ENCODE measurements around the gene BCDIN3D. TPM values are rescaled to one million over a fixed set of nuclear protein-coding genes. Genes with fewer than 3 reads are reported as not detected.

Gene BCDIN3D, protein sequence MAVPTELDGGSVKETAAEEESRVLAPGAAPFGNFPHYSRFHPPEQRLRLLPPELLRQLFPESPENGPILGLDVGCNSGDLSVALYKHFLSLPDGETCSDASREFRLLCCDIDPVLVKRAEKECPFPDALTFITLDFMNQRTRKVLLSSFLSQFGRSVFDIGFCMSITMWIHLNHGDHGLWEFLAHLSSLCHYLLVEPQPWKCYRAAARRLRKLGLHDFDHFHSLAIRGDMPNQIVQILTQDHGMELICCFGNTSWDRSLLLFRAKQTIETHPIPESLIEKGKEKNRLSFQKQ
- total RNA-seq, result 1 to 10 TPM; 2.1 to 4.8 (median 3.8) TPM
- 1 to 10 TPM; 2.0 to 2.5 TPM for polyA plus RNA-seq

DNA sequence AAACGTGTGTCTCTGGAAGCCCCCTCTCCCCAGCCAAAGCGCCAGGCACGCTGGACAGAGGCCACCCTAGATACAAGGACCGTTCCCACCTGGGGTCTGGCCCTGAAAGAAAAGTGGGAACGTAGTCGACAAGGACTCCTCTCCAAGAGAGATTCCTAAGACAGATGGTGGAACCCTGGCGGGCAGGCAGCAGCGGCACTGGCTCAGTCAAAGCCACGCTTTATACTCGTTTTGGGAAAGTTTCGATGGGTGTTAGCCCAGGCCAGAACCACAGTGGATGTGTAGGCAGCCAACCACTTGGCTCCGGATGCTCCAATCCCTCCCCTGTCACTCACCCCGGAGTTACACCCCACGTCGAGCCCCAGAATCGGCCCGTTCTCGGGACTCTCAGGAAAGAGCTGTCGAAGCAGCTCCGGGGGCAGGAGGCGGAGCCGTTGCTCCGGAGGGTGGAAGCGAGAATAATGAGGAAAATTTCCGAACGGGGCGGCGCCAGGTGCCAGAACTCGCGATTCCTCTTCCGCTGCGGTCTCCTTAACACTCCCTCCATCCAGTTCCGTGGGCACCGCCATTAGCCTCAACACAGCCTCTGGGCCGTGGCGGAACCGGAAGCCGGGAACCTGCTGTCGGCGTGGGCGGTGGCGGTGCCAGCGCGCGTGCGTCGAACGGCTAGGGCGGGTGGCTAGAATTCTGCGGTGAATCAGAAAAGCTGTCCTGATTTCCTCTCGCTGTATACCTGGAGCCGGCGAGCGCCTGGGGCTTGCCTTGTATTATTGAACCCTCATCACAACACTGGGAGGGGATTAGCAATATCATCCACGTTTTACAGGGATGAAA is at the start of gene BCDIN3D:
TSS of gene BCDIN3D (minus strand) at position 588 of the 834 bp plus-strand sequence. CDS start at position 569, 19 bp downstream.
- intact Hi-C loops (cut with DNase I), result no loop called here
- no peaks in the 10 kb centered on the region for H3K27me3 ChIP-seq
- peak; percentile 96 to 99 (median 98) for ATAC-seq
- WGBS, 2 donors, result 1% methylated on average over 53 to 55 of the region's 55 CpGs
- TF ChIP-seq, protein P1, sequence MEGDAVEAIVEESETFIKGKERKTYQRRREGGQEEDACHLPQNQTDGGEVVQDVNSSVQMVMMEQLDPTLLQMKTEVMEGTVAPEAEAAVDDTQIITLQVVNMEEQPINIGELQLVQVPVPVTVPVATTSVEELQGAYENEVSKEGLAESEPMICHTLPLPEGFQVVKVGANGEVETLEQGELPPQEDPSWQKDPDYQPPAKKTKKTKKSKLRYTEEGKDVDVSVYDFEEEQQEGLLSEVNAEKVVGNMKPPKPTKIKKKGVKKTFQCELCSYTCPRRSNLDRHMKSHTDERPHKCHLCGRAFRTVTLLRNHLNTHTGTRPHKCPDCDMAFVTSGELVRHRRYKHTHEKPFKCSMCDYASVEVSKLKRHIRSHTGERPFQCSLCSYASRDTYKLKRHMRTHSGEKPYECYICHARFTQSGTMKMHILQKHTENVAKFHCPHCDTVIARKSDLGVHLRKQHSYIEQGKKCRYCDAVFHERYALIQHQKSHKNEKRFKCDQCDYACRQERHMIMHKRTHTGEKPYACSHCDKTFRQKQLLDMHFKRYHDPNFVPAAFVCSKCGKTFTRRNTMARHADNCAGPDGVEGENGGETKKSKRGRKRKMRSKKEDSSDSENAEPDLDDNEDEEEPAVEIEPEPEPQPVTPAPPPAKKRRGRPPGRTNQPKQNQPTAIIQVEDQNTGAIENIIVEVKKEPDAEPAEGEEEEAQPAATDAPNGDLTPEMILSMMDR (IDR thresholded peaks at IDR 0.05), result no peak
- DNase-seq, result peak; percentile 89 to 97 (median 92)
- peaks cover 0 to 4% (median 0%) of the 10 kb centered on the region in 3 donors for H3K4me1 ChIP-seq
- FAIRE-seq, result no peak
- no peaks in the 10 kb centered on the region for H3K9me3 ChIP-seq
- H3K4me3 ChIP-seq, result peak within 1 kb of the TSS; percentile 51 to 74 (median 69)
- peak within 1 kb of the TSS; percentile 62 to 89 (median 78) for H3K27ac ChIP-seq
- no peaks in the 10 kb centered on the region for H3K36me3 ChIP-seq

DNA sequence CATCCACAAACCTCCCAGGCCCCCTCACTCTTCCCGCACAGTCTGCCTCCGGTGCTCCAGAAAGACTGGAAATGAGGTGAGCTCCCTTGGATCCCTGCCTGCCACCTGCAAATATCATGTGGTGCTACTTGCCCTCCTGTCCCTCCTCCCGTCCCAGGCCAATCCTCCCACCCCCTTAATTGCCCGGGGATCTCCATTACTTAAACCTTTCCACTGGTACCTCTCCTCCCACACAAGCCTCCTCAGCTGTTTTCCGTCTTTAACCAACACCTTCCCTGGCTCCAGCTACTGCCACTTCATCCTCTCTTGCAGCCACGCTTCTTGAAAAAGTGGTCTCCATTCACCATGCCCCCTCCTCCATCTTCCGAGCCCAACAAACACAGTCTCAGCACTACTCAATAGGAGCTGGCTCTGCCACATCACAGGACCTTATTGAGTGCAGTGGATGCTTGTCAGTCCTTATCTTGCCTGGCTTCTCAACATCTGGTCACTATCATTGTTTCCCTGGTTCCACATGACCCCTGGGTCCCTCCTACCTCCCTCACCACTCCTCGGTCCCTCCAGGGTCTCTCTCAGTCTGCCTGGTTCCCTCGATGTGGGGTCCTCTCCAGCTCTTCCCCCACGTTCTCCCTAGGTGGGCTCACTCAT is 49.3 kb upstream of the BCDIN3D start:
- TF ChIP-seq, protein P1 (IDR thresholded peaks at IDR 0.05), result no peak
- FAIRE-seq, result no peak
- Histone ChIP-seq H3K4me3 (no peak overlapping the region), H3K9me3 (no peaks in the 10 kb centered on the region), H3K27ac (no peak overlapping the region), H3K36me3 (no peaks in the 10 kb centered on the region), H3K4me1 (no peaks in the 10 kb centered on the region), H3K27me3 (no peaks in the 10 kb centered on the region)
- DNase-seq, result no peak
- WGBS, 2 donors, result 60 to 66% methylated on average over 10 of the region's 10 CpGs
- intact Hi-C loops (cut with DNase I), result no loop called here
- ATAC-seq, result no peak

DNA sequence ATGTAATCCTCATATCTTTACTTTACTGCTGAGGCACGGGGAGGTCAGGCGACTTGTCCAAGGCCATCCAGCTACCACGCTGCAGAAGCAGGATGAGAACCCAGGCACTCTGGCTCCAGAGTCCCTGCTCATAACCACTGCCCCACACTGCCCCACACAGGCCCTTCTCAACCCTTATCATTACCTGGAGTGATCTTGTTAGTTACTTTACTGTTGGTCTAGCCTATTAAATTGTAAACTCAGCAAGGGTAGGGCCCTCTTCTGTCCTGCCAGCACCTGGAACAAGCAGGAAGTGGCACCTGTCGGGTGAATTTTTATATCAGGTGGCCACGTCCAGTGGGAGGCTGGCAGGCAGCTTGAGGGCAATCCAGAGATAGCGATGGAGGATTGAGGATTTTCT is 48.6 kb upstream of the BCDIN3D start:
- ATAC-seq, result no peak
- H3K9me3 ChIP-seq, result no peaks in the 10 kb centered on the region
- no peak overlapping the region for H3K27ac ChIP-seq
- H3K36me3 ChIP-seq, result no peaks in the 10 kb centered on the region
- no peak for DNase-seq
- 57 to 58% methylated on average over 6 of the region's 6 CpGs for WGBS, 2 donors
- TF ChIP-seq, protein P1 (IDR thresholded peaks at IDR 0.05), result no peak
- H3K4me1 ChIP-seq, result no peaks in the 10 kb centered on the region
- no peak overlapping the region for H3K4me3 ChIP-seq
- FAIRE-seq, result no peak
- H3K27me3 ChIP-seq, result no peaks in the 10 kb centered on the region
- intact Hi-C loops (cut with DNase I), result no loop called here

DNA sequence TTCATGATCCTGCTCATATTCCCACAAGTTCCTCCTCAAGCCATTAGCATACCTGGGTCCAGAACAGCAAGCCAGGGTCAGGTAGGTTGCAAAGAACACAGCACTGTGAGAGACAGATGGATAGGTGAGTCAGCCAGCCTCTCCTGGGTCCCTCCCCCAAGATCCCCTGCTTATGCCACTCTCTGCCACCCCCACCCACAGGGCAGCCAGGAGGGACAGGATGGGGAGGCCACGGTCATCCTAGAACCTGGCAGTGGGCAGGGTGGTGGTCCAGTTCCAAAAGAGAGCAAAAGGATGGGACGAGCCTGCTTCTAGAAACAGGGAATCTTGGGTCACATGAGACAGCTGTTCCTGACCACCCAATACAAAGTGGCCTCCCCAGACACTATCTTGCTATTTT is 48.1 kb upstream of the BCDIN3D start:
- no peak overlapping the region for H3K27ac ChIP-seq
- ATAC-seq, result no peak
- intact Hi-C loops (cut with DNase I), result no loop called here

More for the DNA sequence above, 48.1 kb upstream of the BCDIN3D start:
- FAIRE-seq (no peak), DNase-seq (no peak)
- no peaks in the 10 kb centered on the region for H3K27me3 ChIP-seq
- H3K36me3 ChIP-seq, result no peaks in the 10 kb centered on the region
- H3K9me3 ChIP-seq, result no peaks in the 10 kb centered on the region
- WGBS, 2 donors, result 71 to 89% methylated on average over 2 of the region's 2 CpGs
- TF ChIP-seq, protein P1 (IDR thresholded peaks at IDR 0.05), result no peak
- H3K4me1 ChIP-seq, result no peaks in the 10 kb centered on the region
- H3K4me3 ChIP-seq, result no peak overlapping the region

Data from pancreas (tissue), 10 donors.